ENCODE data around the gene TOMM40.

Gene TOMM40

GRCh38 chr19:44907613-44908012 lies 16.6 kb downstream of the TOMM40 start:
- Histone ChIP-seq H3K79me2 (ENCODE audit: insufficient read depth, low read length) (no peaks in the 10 kb centered on the region), H3K9me3 (ENCODE audit: insufficient read depth, low read depth, low read length) (no peaks in the 10 kb centered on the region), H3K9me2 (replicated peaks; ENCODE audit: low read depth, low read length) (no peaks in the 10 kb centered on the region), H3K4me2 (ENCODE audit: low read depth, low read length, poor library complexity, severe bottlenecking) (no peak overlapping the region), H3K27me3 (ENCODE audit: insufficient read depth, low read length, poor library complexity, severe bottlenecking) (no peaks in the 10 kb centered on the region), H4K20me1 (ENCODE audit: insufficient read depth, low read length, poor library complexity, severe bottlenecking) (no peaks in the 10 kb centered on the region), H3F3A (ENCODE audit: low read depth) (no peaks in the 10 kb centered on the region), H2AFZ (ENCODE audit: low read length) (no peak overlapping the region), H3K4me3 (ENCODE audit: low read length, poor library complexity, severe bottlenecking) (no peak overlapping the region), H3K4me1 (ENCODE audit: insufficient read depth, low read length, poor library complexity, severe bottlenecking) (no peaks in the 10 kb centered on the region), H3K9ac (ENCODE audit: low read depth, low read length, poor library complexity, severe bottlenecking) (no peak overlapping the region), H3K36me3 (ENCODE audit: insufficient read depth, low read length) (peaks cover 7% of the 10 kb centered on the region; the same call in 1 of the 2 replicates)
- TF ChIP-seq EZH2phosphoT487 (IDR thresholded peaks at IDR 0.05; ENCODE audit: borderline replicate concordance) (no peak), CTCF (conservative IDR thresholded peaks at IDR 0.05; ENCODE audit: low read length) (no peak)

GRCh38 chr19:44908074-44908835 lies 17.2 kb downstream of the TOMM40 start:
- H3K4me3 ChIP-seq (ENCODE audit: low read length, poor library complexity, severe bottlenecking): no peak overlapping the region
- H4K20me1 ChIP-seq (ENCODE audit: insufficient read depth, low read length, poor library complexity, severe bottlenecking): no peaks in the 10 kb centered on the region
- TF ChIP-seq EZH2phosphoT487 (IDR thresholded peaks at IDR 0.05; ENCODE audit: borderline replicate concordance) (no peak), CTCF (conservative IDR thresholded peaks at IDR 0.05; ENCODE audit: low read length) (no peak)
- H3K79me2 ChIP-seq (ENCODE audit: insufficient read depth, low read length): no peaks in the 10 kb centered on the region
- H3K27me3 ChIP-seq (ENCODE audit: insufficient read depth, low read length, poor library complexity, severe bottlenecking): no peaks in the 10 kb centered on the region
- no peaks in the 10 kb centered on the region for H3K9me2 ChIP-seq (replicated peaks; ENCODE audit: low read depth, low read length)
- H3K9ac ChIP-seq (ENCODE audit: low read depth, low read length, poor library complexity, severe bottlenecking): no peak overlapping the region
- H3K4me1 ChIP-seq (ENCODE audit: insufficient read depth, low read length, poor library complexity, severe bottlenecking): no peaks in the 10 kb centered on the region
- H3K9me3 ChIP-seq (ENCODE audit: insufficient read depth, low read depth, low read length): no peaks in the 10 kb centered on the region
- H2AFZ ChIP-seq (ENCODE audit: low read length): no peak overlapping the region
- peaks cover 1% of the 10 kb centered on the region; the same call in 1 of the 2 replicates for H3K36me3 ChIP-seq (ENCODE audit: insufficient read depth, low read length)
- H3F3A ChIP-seq (ENCODE audit: low read depth): no peaks in the 10 kb centered on the region
- H3K4me2 ChIP-seq (ENCODE audit: low read depth, low read length, poor library complexity, severe bottlenecking): no peak overlapping the region

- H3K4me1 ChIP-seq (ENCODE audit: insufficient read depth, low read length, poor library complexity, severe bottlenecking): no peaks in the 10 kb centered on the region
Observed at GRCh38 chr19:44908836-44909261, 17.8 kb downstream of the TOMM40 start.

More at GRCh38 chr19:44908836-44909261, 17.8 kb downstream of the TOMM40 start:
- H3K4me3 ChIP-seq (ENCODE audit: low read length, poor library complexity, severe bottlenecking): no peak overlapping the region
- no peaks in the 10 kb centered on the region for H3K27me3 ChIP-seq (ENCODE audit: insufficient read depth, low read length, poor library complexity, severe bottlenecking)
- H3K4me2 ChIP-seq (ENCODE audit: low read depth, low read length, poor library complexity, severe bottlenecking): no peak overlapping the region
- no peaks in the 10 kb centered on the region for H3K9me3 ChIP-seq (ENCODE audit: insufficient read depth, low read depth, low read length)
- no peaks in the 10 kb centered on the region for H3F3A ChIP-seq (ENCODE audit: low read depth)
- H3K79me2 ChIP-seq (ENCODE audit: insufficient read depth, low read length): no peaks in the 10 kb centered on the region
- no peak overlapping the region for H2AFZ ChIP-seq (ENCODE audit: low read length)
- no peaks in the 10 kb centered on the region for H3K9me2 ChIP-seq (replicated peaks; ENCODE audit: low read depth, low read length)
- H4K20me1 ChIP-seq (ENCODE audit: insufficient read depth, low read length, poor library complexity, severe bottlenecking): no peaks in the 10 kb centered on the region
- H3K9ac ChIP-seq (ENCODE audit: low read depth, low read length, poor library complexity, severe bottlenecking): no peak overlapping the region
- no peaks in the 10 kb centered on the region for H3K36me3 ChIP-seq (ENCODE audit: insufficient read depth, low read length)
- no peak for TF ChIP-seq EZH2phosphoT487 (IDR thresholded peaks at IDR 0.05; ENCODE audit: borderline replicate concordance)
- TF ChIP-seq CTCF (conservative IDR thresholded peaks at IDR 0.05; ENCODE audit: low read length): no peak

Measured in Loucy (cell line).